ENCODE measurements around the gene SLC24A3.

Gene SLC24A3

DNA sequence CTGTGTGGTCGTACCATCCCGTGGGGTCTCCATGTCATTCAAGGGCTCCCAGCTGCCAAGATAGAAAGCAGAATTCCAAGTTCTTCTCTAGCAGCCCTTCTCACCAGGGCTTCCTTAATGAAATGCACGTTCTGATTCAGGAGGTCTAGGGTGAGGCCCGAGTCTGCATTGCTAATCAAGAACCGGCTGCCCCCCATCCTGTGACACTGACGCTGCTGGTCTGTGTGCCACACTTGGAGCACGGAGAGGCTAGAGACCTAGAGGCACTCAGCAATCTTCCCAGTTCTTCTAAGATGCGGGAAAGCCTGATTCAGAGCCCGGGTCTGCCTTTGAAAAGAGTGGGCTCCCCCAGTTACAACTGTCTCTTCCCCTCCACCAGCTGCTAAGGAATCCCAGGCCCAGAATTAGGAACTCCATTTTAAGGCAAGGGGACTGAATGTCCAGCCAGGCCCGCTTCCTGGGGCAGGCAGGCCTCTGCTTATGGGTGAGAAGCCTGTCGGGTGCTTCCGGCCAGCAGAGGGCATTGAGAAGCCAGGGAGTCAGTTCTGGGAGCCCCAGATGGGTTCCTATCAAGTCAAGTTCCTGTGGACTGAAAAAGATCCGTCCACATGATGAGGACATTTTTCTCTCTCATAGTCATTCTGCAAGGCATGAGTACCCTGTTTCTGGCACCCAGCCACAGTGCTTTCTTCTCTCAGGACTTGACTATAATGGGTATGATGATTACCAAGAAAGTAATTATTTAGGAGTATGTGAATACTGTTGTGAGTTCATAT lies 475.8 kb downstream of the SLC24A3 start:
- no peak for DNase-seq (ENCODE audit: extremely low read depth, insufficient read length)
- Histone ChIP-seq H3K27me3 (replicated peaks; ENCODE audit: control insufficient read depth, insufficient read depth, low read length) (no peaks in the 10 kb centered on the region; the same call in 1 of the 2 replicates), H3K36me3 (ENCODE audit: control insufficient read depth, insufficient read depth, low read length) (no peaks in the 10 kb centered on the region), H3K4me3 (replicated peaks; ENCODE audit: low read depth, low read length) (no peak overlapping the region)
- TF ChIP-seq, protein P1, sequence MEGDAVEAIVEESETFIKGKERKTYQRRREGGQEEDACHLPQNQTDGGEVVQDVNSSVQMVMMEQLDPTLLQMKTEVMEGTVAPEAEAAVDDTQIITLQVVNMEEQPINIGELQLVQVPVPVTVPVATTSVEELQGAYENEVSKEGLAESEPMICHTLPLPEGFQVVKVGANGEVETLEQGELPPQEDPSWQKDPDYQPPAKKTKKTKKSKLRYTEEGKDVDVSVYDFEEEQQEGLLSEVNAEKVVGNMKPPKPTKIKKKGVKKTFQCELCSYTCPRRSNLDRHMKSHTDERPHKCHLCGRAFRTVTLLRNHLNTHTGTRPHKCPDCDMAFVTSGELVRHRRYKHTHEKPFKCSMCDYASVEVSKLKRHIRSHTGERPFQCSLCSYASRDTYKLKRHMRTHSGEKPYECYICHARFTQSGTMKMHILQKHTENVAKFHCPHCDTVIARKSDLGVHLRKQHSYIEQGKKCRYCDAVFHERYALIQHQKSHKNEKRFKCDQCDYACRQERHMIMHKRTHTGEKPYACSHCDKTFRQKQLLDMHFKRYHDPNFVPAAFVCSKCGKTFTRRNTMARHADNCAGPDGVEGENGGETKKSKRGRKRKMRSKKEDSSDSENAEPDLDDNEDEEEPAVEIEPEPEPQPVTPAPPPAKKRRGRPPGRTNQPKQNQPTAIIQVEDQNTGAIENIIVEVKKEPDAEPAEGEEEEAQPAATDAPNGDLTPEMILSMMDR (IDR thresholded peaks at IDR 0.05; ENCODE audit: insufficient read depth, low read length, poor library complexity, severe bottlenecking) = peak; percentile 38

DNA sequence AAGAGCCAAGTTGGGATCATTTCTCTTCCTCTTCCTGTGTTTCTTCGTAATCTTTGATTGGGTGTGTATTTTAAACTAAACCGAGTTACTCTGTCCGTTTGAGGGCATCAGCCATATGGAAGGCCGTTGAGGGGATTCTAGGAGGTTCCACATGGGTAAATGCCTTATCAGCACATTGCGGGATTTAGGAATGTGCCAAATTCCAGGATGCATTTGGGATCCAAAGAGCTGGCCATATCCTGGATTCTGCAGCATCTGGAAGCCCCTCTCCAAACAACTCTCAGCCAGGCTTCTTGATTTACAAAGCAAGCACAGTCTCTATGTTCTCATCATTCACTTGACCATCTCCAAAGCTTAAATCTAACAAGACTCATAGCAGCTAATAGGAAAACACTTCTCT lies 478.0 kb downstream of the SLC24A3 start:
- Histone ChIP-seq H3K27me3 (replicated peaks; ENCODE audit: control insufficient read depth, insufficient read depth, low read length) (no peaks in the 10 kb centered on the region; the same call in none of the 2 replicates), H3K36me3 (ENCODE audit: control insufficient read depth, insufficient read depth, low read length) (no peaks in the 10 kb centered on the region), H3K4me3 (replicated peaks; ENCODE audit: low read depth, low read length) (no peak overlapping the region)
- DNase-seq (ENCODE audit: extremely low read depth, insufficient read length) = no peak
- TF ChIP-seq, protein P1 (IDR thresholded peaks at IDR 0.05; ENCODE audit: insufficient read depth, low read length, poor library complexity, severe bottlenecking) = no peak

DNA sequence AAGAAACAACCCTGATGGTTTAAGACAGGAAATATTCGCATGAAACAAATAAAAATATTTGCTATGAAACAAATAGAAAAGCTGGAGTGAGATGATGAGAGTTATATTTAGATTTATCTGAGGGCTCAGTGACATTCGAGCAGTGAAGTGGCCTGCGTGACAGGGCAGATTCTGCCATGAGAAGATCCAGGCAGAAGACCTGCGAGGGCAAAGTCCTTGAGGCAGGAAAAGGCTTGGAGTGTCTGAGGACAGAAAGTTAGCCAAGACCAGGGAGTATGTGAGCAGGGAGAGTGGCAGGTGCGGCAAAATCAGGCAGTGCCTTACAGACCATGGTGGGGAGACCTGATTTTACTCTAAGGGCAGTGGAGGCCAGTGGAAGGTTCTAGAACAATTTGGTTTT lies 478.7 kb downstream of the SLC24A3 start:
- DNase-seq (ENCODE audit: extremely low read depth, insufficient read length) = no peak
- TF ChIP-seq, protein P1 (IDR thresholded peaks at IDR 0.05; ENCODE audit: insufficient read depth, low read length, poor library complexity, severe bottlenecking) = no peak
- Histone ChIP-seq H3K27me3 (replicated peaks; ENCODE audit: control insufficient read depth, insufficient read depth, low read length) (no peaks in the 10 kb centered on the region; the same call in none of the 2 replicates), H3K36me3 (ENCODE audit: control insufficient read depth, insufficient read depth, low read length) (no peaks in the 10 kb centered on the region), H3K4me3 (replicated peaks; ENCODE audit: low read depth, low read length) (no peak overlapping the region)

DNA sequence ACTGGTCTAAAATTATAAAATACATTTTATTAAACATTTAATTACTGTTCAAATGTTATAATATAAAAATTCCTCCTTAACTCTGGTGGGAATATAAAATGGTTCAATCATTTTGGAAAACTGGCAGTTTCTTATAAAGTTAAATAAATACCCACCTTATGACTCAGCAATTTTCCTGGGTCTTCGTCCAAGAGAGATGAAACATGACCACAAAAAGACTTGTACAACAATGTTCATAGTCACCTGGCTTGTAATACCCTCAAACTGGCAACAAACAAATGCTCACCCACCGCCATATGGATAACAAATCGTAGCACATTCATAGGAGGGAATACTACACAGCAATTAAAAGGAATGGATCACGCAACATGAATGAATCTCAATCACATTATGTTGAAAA lies 479.7 kb downstream of the SLC24A3 start:
- H3K4me3 ChIP-seq (replicated peaks; ENCODE audit: low read depth, low read length) = no peak overlapping the region
- TF ChIP-seq, protein P1 (IDR thresholded peaks at IDR 0.05; ENCODE audit: insufficient read depth, low read length, poor library complexity, severe bottlenecking) = no peak
- no peak for DNase-seq (ENCODE audit: extremely low read depth, insufficient read length)
- no peaks in the 10 kb centered on the region for H3K36me3 ChIP-seq (ENCODE audit: control insufficient read depth, insufficient read depth, low read length)
- H3K27me3 ChIP-seq (replicated peaks; ENCODE audit: control insufficient read depth, insufficient read depth, low read length) = no peaks in the 10 kb centered on the region; the same call in none of the 2 replicates

DNA sequence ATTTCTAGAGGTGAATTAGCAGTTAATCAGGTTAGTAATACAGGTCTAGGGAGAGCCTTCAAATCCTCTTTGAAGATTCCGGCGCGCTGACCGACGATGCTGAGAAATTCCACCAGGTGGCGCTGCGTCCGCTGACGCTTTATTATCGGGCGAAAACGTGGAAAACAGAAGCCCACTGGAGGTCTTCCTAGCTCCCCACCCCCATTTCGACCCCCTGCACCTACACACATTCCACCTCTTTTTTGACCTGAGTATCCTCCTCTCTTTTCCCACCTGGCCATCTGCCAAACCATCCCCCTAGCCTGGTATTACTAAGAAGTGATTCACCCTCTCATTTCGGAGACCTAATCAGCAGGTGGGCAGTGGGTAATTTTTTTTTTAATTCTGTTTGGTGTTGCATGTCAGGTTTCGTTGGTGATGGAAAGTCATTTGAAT lies 480.3 kb downstream of the SLC24A3 start:
- TF ChIP-seq, protein P1 (IDR thresholded peaks at IDR 0.05; ENCODE audit: insufficient read depth, low read length, poor library complexity, severe bottlenecking) = peak; percentile 86
- H3K27me3 ChIP-seq (replicated peaks; ENCODE audit: control insufficient read depth, insufficient read depth, low read length) = no peaks in the 10 kb centered on the region; the same call in none of the 2 replicates
- no peak overlapping the region for H3K4me3 ChIP-seq (replicated peaks; ENCODE audit: low read depth, low read length)
- H3K36me3 ChIP-seq (ENCODE audit: control insufficient read depth, insufficient read depth, low read length) = no peaks in the 10 kb centered on the region
- DNase-seq (ENCODE audit: extremely low read depth, insufficient read length) = peak; percentile 47
